Esophagus squamous epithelium (tissue), 5 donors: Measurements from ENCODE around the gene OR2H2. TPM values are rescaled to one million over a fixed set of nuclear protein-coding genes. Genes with fewer than 3 reads are reported as not detected.

ENCODE experiments used
- DNase-seq: peaks from one replicate; lab custom pipeline; 2025; lab: John Stamatoyannopoulos, UW
- H3K27ac ChIP-seq, 4 donors: fragments of 200-600 bp; sonication (generic); one replicate each; pipeline ENCODE4 v1.5.1; 2016 to 2019; ENCODE audit warnings: mild to moderate bottlenecking in 1 of 4
- H3K27me3 ChIP-seq, 4 donors: fragments of 200-600 bp; sonication (generic); 1 replicate in 3 of 4; 2 replicates in 1 of 4; pipeline versions ENCODE4 v1.5.1 to v1.6.0; 2017 to 2021; ENCODE audit warnings: antibody characterized with exemption in 1 of 4
- H3K36me3 ChIP-seq, 3 donors: fragments of 200-600 bp; sonication (generic); one replicate each; pipeline ENCODE4 v1.5.1; 2016 to 2019
- H3K4me1 ChIP-seq, 3 donors: fragments of 200-600 bp; sonication (generic); one replicate each; pipeline ENCODE4 v1.5.1; 2017 to 2019
- H3K4me3 ChIP-seq, 4 donors: fragments of 200-600 bp; sonication (generic); 1 replicate in 3 of 4; 2 replicates in 1 of 4; pipeline ENCODE4 v1.5.1; 2016 to 2019; ENCODE audit warnings: mild to moderate bottlenecking in 2 of 4, moderate library complexity in 1 of 4
- H3K9me3 ChIP-seq, 3 donors: fragments of 200-600 bp; sonication (generic); one replicate each; pipeline ENCODE4 v1.5.1; 2016 to 2019
- POLR2A ChIP-seq, 4 donors: fragments of 450-650 bp; IDR thresholded peaks; one replicate each; pipeline ENCODE4 v1.6.1; 2017; ENCODE audit warnings: antibody characterized with exemption in 4 of 4, mild to moderate bottlenecking in 4 of 4, moderate library complexity in 3 of 4
- WGBS, 2 donors: methylation state at CpG; one replicate each; pipeline ENCODE4 v1.1.5; 2018; 5-methylcytosine and 5-hydroxymethylcytosine counted together
- intact Hi-C: fragments of 100-400 bp; cut with DNase I; formaldehyde crosslinking; loops from one replicate; pipeline ENCODE4 v1.15.0; 2022
- total RNA-seq, 4 donors: library from RNA; depleted of rRNA; stranded (reverse); fragments of >200 nt; gene quantifications; one replicate each; pipeline ENCODE4 v1.1.0, GENCODE V29; 2016
- TF ChIP-seq, protein P1 (sequence below), 6 experiments: fragments of 450-650 bp in 4 of 6; fragments of 200-600 bp in 2 of 6; sonication (generic) in 2 of 6; IDR thresholded peaks; one replicate each; pipeline ENCODE4 v1.5.1; 2016 to 2019; ENCODE audit warnings: antibody characterized with exemption in 6 of 6, mild to moderate bottlenecking in 4 of 6, moderate library complexity in 4 of 6
- donor health status: DM: yes; HTN: yes; CAD: no.

OR2H2 gene
- total RNA-seq, 4 donors from 2014 or later, result not detected

DNA sequence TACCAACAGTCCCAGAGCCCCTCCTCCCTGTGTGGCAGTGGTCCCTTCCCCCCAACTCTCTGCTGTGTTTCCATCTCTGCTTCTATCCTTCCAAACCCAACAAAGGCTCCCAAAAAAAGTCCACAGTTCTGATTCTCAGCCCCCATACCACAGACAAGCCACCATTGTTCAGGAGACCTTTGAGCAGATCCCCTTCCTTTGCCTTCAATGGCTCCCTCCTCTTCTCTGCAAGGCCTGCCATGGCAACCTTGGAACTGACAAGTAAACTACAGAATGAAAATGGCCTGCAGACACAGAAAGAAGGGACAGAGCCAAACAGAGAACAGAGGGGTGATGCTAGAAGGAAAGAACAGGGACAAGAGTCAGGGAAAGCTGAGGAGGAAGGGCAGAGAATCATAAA lies 23.2 kb downstream of the OR2H2 start:
- intact Hi-C loops, result no loop called here
- TF ChIP-seq, protein P1, sequence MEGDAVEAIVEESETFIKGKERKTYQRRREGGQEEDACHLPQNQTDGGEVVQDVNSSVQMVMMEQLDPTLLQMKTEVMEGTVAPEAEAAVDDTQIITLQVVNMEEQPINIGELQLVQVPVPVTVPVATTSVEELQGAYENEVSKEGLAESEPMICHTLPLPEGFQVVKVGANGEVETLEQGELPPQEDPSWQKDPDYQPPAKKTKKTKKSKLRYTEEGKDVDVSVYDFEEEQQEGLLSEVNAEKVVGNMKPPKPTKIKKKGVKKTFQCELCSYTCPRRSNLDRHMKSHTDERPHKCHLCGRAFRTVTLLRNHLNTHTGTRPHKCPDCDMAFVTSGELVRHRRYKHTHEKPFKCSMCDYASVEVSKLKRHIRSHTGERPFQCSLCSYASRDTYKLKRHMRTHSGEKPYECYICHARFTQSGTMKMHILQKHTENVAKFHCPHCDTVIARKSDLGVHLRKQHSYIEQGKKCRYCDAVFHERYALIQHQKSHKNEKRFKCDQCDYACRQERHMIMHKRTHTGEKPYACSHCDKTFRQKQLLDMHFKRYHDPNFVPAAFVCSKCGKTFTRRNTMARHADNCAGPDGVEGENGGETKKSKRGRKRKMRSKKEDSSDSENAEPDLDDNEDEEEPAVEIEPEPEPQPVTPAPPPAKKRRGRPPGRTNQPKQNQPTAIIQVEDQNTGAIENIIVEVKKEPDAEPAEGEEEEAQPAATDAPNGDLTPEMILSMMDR (IDR thresholded peaks at IDR 0.05), result no peak
- TF ChIP-seq POLR2A (IDR thresholded peaks at IDR 0.05), result no peak
- no peak for DNase-seq
- no peaks in the 10 kb centered on the region for H3K9me3 ChIP-seq
- H3K36me3 ChIP-seq, result peaks cover 6 to 99% (median 17%) of the 10 kb centered on the region in 3 donors
- no peak overlapping the region for H3K27ac ChIP-seq
- no peaks in the 10 kb centered on the region for H3K4me1 ChIP-seq
- H3K27me3 ChIP-seq, result no peaks in the 10 kb centered on the region
- no peak overlapping the region for H3K4me3 ChIP-seq

DNA sequence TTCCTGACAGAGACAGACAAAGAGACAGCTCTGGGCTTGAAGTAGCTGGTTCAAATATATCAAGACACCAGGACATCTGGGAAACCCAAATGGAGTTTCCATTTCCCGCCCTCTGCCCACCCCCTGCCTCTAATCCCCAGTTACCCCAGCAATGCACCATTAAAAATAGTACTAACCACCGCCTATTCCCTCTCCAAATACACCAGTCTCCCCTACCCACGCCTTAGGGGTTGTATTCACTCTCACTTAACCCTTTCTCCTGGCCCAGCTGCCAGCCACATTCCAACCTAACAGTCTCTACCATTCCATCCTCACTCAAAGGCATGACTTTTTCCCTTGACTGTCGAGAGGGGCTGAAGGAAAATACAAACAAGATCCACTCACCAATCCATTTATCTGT lies 25.6 kb downstream of the OR2H2 start:
- no peaks in the 10 kb centered on the region for H3K27me3 ChIP-seq
- no peak for TF ChIP-seq POLR2A (IDR thresholded peaks at IDR 0.05)
- TF ChIP-seq, protein P1 (IDR thresholded peaks at IDR 0.05), result no peak
- no peak for DNase-seq
- peaks cover 6 to 92% (median 17%) of the 10 kb centered on the region in 3 donors for H3K36me3 ChIP-seq
- no peaks in the 10 kb centered on the region for H3K4me1 ChIP-seq
- 89 to 95% methylated on average over 3 to 4 of the region's 4 CpGs for WGBS, 2 donors
- H3K4me3 ChIP-seq, result no peak overlapping the region
- no peaks in the 10 kb centered on the region for H3K9me3 ChIP-seq
- intact Hi-C loops, result no loop called here
- no peak overlapping the region for H3K27ac ChIP-seq

DNA sequence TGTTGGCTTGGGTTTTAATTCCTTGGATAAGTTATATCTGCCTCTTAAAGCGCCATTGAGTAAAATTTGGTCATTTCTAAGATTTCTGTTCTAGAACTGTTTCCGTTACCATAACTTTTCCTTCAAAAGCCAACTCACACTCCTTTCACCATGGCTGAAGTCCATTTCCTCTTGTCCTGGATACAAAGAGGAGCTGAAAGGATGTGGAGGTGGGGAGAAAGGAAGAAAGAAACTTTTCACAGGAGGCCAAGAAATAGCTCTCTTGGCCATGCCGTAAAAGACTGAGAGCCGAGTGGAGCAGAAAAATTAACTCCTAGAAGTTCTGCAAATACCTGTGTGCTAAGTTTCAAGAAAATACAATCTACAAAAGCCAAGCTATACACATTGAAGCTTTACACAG lies 26.5 kb downstream of the OR2H2 start:
- H3K27ac ChIP-seq, result no peak overlapping the region
- 88 to 92% methylated on average over 4 of the region's 4 CpGs for WGBS, 2 donors
- H3K4me3 ChIP-seq, result no peak overlapping the region
- H3K4me1 ChIP-seq, result no peaks in the 10 kb centered on the region
- H3K36me3 ChIP-seq, result peaks cover 5 to 92% (median 11%) of the 10 kb centered on the region in 3 donors
- no peaks in the 10 kb centered on the region for H3K27me3 ChIP-seq
- TF ChIP-seq POLR2A (IDR thresholded peaks at IDR 0.05), result no peak
- H3K9me3 ChIP-seq, result no peaks in the 10 kb centered on the region
- intact Hi-C loops, result no loop called here
- no peak for DNase-seq

DNA sequence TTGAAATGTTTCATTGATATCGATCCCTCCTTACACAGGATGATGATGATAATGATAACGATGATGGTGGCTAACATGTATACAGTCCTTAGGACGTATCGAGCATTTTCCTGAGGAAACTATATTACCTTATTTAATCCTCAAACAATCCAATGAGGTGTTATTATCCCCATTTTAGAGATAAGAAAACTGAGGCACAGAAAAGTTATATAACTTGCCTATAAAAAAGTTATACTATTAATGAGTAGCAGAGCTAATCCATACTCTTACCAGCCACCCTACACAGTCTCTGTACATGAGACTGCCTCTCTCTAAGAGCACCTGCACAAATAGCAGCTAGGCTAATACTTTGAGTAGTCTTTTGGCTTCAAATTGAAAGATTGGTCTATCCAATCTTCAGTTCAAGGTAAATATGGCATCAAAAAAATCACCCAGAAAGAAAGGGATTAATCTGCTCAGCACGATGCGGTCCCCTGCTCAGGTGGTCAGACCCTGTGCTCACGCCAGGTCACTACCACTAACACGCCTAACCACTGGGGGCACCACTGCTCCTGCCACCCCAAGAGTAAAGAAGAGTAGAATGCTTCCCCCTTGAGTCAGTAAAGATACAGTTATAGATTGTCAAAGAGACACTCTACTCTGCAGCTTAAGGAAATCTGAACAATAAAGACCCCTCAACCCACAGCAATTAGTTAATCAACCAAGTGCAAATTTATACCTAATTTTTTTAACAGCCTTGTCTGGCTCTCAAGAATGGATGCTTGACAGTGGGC lies 33.0 kb downstream of the OR2H2 start:
- no peak for TF ChIP-seq POLR2A (IDR thresholded peaks at IDR 0.05)
- TF ChIP-seq, protein P1 (IDR thresholded peaks at IDR 0.05), result no peak
- peaks cover 0 to 90% (median 9%) of the 10 kb centered on the region in 3 donors for H3K36me3 ChIP-seq
- no peak overlapping the region for H3K27ac ChIP-seq
- no peak for DNase-seq
- H3K4me3 ChIP-seq, result no peak overlapping the region
- intact Hi-C loops, result no loop called here
- H3K9me3 ChIP-seq, result no peaks in the 10 kb centered on the region
- no peaks in the 10 kb centered on the region for H3K27me3 ChIP-seq
- WGBS, 2 donors, result 90 to 97% methylated on average over 4 to 7 of the region's 8 CpGs
- H3K4me1 ChIP-seq, result no peaks in the 10 kb centered on the region

DNA sequence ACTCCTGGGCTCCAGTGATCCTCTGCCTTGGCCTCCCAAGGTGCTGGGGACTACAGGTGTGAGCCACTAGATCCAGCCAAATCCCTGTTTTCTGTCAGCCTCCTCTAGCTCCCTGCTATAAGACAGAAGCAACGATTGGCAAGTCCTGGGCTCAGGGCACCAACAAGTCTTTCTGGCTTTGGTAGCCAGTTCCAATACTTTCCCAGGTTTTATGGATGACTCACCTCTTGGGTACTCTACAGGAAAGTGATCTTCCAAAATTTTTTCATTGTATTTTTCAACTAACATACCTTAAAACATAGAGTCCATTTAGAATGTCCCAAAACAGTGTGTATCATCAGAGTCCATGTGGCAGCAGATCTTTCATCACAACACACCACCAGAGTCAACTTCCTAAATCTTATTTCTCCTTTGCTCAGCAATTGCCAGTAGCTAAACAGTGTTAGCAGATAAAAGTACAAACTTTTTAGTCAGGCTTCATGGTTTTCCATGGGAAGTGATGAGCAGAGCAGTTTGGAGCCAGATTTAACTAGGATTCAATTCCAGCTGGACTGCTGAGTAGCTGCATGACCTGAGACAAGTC lies 34.7 kb downstream of the OR2H2 start:
- WGBS, 2 donors, result 55 to 75% methylated on average over 1 of the region's 1 CpG
- Histone ChIP-seq H3K9me3 (no peaks in the 10 kb centered on the region), H3K36me3 (peaks cover 0 to 83% (median 9%) of the 10 kb centered on the region in 3 donors), H3K4me3 (no peak overlapping the region), H3K27ac (no peak overlapping the region), H3K4me1 (no peaks in the 10 kb centered on the region), H3K27me3 (no peaks in the 10 kb centered on the region)
- intact Hi-C loops, result no loop called here
- TF ChIP-seq POLR2A (IDR thresholded peaks at IDR 0.05), result no peak
- TF ChIP-seq, protein P1 (IDR thresholded peaks at IDR 0.05), result no peak
- no peak for DNase-seq
